Epithelial cell of proximal tubule (primary cell): ENCODE data around the gene ASPG. TPM values are rescaled to one million over a fixed set of nuclear protein-coding genes. Genes with fewer than 3 reads are reported as not detected.

Experiments used
- DNase-seq: peaks from one replicate; pipeline ENCODE4 v3.0.0-alpha.2; 2011; ENCODE audit warnings: low read depth
- H3K4me3 ChIP-seq: 2 replicates; pipeline ENCODE4 v1.5.1; 2011; ENCODE audit warnings: low read depth, mild to moderate bottlenecking, low read length
- total RNA-seq: library from RNA; depleted of rRNA; stranded (reverse); fragments of >200 nt; gene quantifications from 2 replicates; pipeline ENCODE4 v1.2.3, GENCODE V29; 2015
- TF ChIP-seq, protein P1 (sequence below): conservative IDR thresholded peaks from 2 replicates; pipeline ENCODE4 v1.5.1; 2012; ENCODE audit warnings: low read depth, mild to moderate bottlenecking, low read length

Gene ASPG
- total RNA-seq, 1 donor from 2014 or later: not detected

DNA sequence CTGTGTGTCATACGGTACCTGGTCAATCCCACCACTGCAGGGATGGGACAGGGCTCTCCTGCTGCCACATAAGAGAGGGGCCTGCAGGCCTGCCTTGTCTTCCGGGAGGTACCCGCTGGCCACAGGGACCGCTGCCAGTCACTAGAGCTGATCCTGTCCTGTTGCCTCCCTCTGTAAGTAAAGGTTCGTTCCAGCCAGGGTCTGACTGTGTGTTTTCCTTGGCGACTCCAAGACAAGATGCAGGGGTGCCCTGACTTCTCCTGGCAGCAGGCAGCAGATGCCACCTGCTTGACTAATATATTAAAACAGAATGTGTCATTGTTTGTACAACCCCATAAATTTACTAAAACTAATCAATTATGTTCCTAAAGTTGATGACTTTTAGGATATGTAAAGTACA lies 41.5 kb upstream of the ASPG start:
- TF ChIP-seq, protein P1, sequence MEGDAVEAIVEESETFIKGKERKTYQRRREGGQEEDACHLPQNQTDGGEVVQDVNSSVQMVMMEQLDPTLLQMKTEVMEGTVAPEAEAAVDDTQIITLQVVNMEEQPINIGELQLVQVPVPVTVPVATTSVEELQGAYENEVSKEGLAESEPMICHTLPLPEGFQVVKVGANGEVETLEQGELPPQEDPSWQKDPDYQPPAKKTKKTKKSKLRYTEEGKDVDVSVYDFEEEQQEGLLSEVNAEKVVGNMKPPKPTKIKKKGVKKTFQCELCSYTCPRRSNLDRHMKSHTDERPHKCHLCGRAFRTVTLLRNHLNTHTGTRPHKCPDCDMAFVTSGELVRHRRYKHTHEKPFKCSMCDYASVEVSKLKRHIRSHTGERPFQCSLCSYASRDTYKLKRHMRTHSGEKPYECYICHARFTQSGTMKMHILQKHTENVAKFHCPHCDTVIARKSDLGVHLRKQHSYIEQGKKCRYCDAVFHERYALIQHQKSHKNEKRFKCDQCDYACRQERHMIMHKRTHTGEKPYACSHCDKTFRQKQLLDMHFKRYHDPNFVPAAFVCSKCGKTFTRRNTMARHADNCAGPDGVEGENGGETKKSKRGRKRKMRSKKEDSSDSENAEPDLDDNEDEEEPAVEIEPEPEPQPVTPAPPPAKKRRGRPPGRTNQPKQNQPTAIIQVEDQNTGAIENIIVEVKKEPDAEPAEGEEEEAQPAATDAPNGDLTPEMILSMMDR: no peak
- H3K4me3 ChIP-seq: no peak overlapping the region
- no peak for DNase-seq

DNA sequence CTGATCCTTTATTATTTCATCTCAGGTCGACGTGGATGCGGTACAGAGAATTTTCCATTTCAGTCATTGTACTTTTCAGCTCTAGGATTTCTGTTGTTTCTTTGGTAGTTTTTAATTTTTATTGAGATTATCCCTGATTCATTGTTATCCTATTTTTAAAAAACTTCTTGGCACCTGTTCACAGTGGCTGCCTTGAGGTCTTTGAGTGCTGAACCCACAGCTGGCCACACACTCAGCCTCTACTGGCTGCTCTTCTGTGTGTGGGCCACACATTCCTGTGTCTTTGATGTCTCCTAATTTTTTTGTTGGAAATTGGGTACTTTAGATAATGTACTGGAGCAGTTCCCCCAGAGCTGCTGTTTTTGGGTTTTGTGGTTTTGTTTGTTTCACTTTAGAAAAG lies 37.7 kb upstream of the ASPG start:
- TF ChIP-seq, protein P1: no peak
- no peak for DNase-seq
- H3K4me3 ChIP-seq: no peak overlapping the region

DNA sequence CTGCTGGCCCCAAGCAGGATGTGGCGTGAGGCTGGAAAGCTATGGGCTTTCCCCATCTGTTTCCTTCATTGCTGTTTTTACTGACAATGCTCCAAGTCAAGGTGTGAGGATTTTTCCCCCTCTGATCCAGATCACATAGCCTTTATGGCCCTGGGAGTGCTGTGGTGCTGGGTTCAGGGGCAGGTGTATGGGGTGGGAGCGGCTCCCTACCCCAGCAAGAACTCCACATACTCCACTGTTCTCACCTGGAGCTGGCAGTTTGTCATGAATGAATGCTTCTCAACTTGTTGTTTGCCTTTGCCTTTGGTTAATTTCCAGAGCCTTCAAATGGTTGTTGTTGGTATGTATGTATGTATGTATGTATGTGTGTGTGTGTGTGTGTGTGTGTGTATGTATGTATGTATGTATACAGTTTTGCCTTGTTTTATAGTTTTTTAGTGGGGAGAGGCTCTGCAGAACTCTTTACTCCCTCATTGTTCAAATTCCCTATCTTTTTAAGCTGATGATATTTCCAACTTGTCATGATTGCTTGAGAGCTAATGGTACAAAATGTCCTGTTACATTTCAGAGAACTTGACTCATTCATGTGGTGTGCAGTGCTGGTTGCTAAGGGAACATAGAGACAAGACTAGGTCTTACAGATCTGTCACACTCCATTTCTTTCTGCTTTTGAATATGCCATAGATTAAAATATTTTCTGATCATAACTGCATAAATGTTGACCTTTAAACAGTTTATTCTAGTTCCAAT lies 36.6 kb upstream of the ASPG start:
- peak; percentile 82 for DNase-seq
- TF ChIP-seq, protein P1: no peak
- no peak overlapping the region for H3K4me3 ChIP-seq

DNA sequence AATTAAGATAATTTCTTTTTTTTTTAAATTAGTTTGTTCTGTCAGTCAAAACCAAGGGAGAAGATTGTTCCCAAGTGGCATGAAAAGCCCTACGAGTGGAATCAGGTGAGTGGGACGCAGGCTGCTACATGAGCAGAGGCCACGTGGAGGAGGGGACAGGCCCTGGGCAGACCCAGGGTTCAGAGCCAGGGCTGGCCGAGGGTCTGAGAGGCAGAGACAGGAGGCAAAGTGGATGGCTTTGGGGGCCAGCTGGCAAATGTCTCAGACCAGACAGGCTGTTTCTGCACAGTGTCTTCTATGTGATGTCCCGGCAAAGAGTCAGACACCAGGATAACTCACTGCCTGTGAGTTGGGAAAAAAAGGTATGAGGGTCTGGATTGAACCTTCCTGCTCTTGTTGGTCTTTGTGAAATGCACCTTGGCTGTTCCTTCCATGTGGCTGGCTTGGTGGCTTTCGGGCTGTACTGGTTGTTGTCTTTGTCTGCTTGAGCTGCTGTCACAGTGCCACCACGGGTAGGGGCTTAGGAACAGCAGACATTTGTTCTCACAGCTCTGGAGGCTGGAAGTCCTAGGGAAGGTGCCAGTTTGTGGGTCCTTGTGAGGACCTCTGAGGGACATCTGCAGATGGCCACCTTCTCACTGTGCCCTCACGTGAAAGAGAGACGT lies 35.8 kb upstream of the ASPG start:
- H3K4me3 ChIP-seq: no peak overlapping the region
- no peak for DNase-seq
- TF ChIP-seq, protein P1: no peak

DNA sequence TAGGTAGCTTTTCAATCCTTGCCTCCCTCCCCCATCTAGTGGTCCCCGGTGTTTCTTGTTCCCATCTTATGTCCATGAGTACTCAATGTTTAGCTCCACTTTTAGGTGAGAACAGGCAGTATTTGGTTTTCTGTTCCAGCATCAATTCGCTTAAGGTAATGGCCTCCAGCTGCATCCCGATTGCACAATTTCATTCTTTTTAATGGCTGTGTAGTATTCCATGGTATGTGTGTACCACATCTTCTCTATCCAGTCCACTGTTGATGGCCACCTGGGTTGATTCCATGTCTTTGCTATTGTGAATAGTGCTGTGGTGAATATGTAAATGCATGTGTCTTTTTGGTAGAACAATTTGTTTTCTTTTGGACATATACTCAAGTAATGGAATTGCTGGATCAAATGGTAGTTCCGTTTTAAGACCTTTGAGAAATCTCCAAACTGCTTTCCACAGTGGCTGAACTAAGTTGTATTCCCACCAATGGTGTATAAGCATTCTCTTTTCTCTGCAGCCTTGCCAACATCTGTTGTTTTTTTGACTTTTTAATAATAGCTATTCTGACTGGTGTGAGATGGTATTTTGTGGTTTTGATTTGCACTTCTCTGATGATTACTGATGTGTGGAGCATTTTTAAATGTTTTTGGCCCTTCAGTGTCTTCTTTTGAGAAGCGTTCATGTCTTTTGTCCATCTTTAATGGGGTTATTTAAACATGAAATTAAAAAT lies 34.2 kb upstream of the ASPG start:
- TF ChIP-seq, protein P1: no peak
- DNase-seq: no peak
- H3K4me3 ChIP-seq: no peak overlapping the region

DNA sequence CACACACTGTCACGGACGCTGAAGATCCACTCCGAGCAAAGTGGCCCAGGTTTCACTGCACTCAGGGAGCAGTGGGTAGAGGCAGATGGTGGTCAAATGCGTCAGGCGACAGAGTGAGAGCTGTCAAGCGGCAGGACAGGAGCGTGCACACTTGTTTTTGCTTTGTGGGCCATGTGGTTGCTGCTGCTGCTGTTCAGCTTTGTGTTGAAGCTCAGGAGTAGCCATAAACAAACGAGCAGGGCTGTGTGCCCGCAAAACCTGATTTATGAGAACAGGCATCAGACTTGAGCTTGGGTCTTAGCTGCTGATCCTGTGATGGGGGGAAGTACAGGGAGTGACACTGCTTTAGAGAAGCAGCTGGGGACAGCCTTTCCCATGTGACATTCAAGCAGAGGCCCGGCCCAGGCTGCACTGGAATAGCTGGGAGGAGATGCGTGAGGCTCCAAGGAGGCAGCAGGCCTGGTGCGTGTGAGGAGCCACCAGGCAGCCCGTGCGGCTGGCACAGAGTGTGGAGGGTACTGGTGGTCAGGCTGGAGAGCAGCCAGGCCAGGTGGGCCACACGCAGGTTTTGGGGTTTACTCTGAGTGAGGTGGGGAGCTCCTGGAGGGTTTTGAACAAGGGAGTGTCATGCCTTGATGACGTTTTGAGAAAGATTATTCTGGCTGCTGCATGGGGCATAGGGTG lies 31.1 kb upstream of the ASPG start:
- TF ChIP-seq, protein P1: no peak
- no peak for DNase-seq
- H3K4me3 ChIP-seq: no peak overlapping the region
